ENCODE results near the gene AMH.

Gene AMH

DNA sequence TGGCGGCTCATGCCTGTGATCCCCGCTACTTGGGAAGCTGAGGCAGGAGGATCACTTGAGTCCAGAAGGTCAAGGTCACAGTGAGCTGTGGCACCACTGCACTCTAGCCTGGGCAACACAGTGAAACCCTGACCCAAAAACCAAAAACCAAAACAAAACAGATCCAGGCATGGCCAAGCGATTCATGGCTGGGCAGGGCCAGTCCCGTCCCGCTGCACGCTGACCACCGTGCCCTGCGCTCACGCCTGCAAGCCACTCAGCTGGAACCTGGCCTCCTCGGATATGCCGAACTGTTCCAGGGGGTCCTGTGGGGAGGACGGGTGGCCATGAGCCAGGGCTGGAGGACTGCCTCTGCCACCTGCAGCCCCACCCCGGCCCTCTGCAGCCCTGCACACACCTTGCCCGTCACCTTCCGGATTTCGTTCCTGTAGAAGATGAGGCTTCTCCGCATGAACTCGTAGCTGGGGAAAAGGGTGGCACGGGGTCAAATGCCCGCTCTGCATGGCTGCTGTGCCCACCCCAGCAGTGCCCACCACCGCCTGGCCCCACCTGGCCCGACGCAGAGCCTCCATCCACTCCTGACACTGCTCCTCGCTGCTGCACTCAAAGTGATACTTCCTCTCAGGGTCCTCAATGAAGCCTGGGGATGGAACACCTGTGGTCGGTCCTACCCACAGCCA is 15.4 kb upstream of the AMH start:
- no peak for DNase-seq (ENCODE audit: insufficient read length, low spot score)
- no peak for FAIRE-seq

DNA sequence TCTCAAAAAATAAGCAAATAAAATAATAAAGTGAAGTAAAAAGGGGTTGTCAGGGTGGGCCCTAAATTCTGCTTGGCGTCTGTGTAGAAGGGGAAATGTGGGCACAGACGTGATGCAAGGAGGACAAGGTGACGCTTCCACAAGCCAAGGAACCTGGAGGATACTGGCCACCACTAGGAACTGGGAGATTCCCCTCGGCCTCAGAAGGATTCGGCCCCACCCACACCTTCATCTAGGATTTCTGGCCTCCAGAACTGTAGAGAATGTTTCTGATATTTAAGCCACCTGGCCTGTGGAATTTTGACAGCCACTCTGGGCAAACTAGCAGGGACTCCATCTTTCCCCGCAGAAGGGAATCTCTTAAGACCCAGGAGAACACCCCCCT is 14.1 kb upstream of the AMH start:
- FAIRE-seq (no peak), DNase-seq (ENCODE audit: insufficient read length, low spot score) (no peak)

DNA sequence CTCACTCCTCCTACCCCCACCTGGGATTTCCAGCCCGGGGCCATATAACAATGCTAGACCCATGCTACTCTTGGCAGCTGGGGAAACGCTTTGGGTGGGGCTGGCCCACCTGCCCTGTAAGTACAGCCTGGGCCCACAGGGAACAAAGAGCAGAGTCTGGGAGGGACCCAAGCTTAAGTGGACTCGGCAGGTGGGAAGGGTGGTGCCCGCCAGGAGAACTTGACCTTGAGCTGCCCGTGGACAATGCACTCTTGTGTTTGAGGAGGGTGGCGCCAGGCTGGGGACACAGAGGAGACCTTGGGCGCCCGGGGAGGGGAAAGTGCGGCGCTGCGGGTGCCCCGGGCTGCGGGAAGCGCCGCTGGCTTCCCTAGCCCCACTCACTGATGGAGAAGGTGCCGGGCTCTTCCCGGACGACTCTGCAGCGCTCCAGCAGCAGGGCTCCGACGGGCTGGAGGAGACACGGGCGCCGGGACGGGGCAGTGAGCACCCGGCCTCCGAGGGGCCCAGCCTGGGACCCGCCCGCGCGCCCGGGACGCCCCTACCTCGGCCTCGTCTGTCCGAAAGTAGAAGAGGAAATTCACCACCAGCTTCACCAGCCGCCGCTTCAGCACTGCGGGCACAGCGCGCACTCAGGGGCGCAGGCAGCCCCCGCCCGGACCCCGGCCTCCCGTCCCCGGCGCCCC is 13.6 kb upstream of the AMH start:
- DNase-seq (ENCODE audit: insufficient read length, low spot score) (no peak), FAIRE-seq (peak; percentile 47)

DNA sequence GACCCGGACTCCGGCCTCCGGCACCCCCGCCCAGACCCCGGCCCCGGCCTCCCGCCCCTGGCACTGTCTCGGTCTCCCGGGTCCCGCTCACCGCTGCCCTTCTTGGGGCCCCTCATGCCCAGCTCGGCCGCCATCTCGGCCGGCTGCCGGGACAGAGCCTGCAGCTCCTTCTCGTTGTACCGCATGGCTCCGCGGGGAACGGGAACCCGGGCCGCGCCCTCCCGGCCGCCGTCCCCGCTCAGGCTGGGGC is 13.1 kb upstream of the AMH start:
- no peak for FAIRE-seq
- DNase-seq (ENCODE audit: insufficient read length, low spot score) = no peak

GRCh38 chr19:2236314-2237050 is 12.6 kb upstream of the AMH start, which contains the start of the genes PLEKHJ1 and SF3A2:
Gene PLEKHJ1, minus strand, starts transcription at chr19:2236329. Its CDS starts 81 bp downstream, at chr19:2236248.
Gene SF3A2, plus strand, starts transcription at chr19:2236824. Its CDS starts 6,595 bp downstream, at chr19:2243419.
- DNase-seq (ENCODE audit: insufficient read length, low spot score) (peak; percentile 99), FAIRE-seq (peak; percentile 95)

DNA sequence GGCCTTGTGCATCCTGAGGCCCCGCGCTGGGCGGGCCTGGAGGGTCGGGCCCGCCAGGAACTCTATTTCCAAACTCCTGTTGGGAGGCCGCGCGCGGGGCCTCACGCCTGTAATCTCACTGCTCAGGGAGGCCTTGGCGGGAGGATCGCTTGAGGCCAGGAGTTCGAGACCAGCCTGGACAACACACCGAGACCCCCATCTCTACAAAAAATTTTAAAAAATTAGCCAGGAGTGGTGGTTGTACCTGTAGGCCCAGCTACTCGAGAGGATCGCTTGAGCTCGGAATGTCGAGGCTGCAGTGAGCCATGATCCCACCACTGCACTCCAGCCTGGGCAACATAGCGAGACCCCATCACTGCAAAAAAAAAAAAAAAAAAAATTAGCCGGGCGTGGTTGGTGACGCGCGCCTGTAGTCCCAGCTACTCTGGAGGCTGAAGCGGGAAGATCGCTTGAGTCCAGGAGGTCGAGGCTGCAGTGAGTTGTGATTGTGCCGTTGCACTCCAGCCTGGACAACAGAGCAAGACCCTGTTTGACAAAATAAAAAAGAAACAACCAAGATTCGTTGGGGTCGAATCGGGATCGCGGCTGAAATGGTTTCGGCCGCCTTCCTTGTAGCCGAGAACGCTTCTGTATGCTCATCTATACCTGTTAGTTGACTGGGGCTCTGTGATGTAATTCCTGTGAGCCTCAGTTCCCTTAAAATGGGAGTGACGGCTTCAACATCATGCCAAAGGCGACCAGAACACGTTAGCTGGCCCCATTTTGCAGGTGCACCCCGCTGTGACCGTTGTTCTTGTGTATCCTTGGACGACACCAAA is 11.9 kb upstream of the AMH start:
- DNase-seq (ENCODE audit: insufficient read length, low spot score) = no peak
- FAIRE-seq = no peak

DNA sequence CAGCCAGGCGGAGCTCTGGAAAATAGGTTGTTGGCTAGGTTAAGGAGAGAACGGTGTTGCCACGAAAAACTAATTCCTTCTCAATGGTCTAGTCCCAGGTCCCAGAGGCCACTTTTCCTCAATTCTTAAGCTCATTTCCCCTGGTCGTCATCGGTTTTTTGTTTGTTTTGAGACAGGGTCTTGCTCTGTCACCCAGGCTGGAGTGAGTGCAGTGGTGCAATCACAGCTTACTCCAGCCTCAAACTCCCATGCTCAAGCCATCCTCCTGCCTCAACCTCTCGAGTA is 11.3 kb upstream of the AMH start:
- no peak for FAIRE-seq

GRCh38 chr19:2239173-2239572 is 9.9 kb upstream of the AMH start:
- FAIRE-seq = no peak
- no peak for DNase-seq (ENCODE audit: insufficient read length, low spot score)

More for the DNA sequence above, 11.3 kb upstream of the AMH start:
- no peak for DNase-seq (ENCODE audit: insufficient read length, low spot score)

GRCh38 chr19:2239771-2240770 is 9.1 kb upstream of the AMH start:
- DNase-seq (ENCODE audit: insufficient read length, low spot score) = no peak
- FAIRE-seq = peak; percentile 4

DNA sequence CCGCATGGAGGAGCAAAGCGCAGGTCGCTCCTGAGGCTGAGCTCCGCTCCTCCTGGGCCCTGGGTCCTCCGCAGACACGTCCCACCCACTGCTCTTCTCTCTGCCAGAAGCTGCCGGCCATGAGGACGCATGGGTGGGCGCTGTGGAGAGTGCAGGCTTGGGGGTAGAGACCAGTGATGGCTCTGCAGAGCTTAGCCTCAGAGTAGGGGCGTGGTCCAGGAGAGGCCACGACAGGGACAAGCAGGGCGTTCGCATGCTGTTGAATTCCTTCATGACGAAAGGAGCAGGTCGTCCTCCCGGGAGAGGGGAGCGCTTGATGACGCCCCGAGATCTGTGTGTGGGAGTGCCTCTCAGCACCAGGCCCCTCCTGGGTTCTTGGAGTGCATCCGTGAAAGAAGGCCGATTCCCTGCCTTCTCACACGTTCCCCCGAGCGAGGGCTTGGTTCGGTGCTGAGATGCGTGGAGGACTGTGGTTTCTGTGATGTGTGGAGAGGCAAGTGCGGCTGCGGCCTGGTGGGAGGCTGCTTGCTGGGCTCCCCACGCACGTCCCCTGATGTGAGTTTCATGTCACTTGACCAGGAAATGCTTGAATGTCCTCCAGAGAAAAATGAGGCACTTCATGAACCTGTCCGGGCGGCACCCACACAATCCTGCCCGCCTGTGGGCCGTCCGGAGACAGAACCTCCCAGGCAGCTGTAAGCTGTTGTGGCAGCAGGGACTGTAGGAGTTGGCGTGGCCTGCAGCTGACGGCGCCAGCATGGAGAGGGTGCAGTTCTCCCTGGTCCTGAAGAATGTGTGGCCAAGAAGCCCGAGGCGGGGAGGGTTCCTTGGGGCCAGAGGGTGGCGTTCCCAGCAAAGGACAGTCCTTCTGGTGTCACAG is 8.0 kb upstream of the AMH start:
- no peak for FAIRE-seq
- no peak for DNase-seq (ENCODE audit: insufficient read length, low spot score)

- FAIRE-seq = no peak
- DNase-seq (ENCODE audit: insufficient read length, low spot score) = no peak
These were observed 7.0 kb upstream of the AMH start for GRCh38 chr19:2242092-2242537.

GRCh38 chr19:2242816-2243215 is 6.3 kb upstream of the AMH start:
- no peak for FAIRE-seq
- no peak for DNase-seq (ENCODE audit: insufficient read length, low spot score)

DNA sequence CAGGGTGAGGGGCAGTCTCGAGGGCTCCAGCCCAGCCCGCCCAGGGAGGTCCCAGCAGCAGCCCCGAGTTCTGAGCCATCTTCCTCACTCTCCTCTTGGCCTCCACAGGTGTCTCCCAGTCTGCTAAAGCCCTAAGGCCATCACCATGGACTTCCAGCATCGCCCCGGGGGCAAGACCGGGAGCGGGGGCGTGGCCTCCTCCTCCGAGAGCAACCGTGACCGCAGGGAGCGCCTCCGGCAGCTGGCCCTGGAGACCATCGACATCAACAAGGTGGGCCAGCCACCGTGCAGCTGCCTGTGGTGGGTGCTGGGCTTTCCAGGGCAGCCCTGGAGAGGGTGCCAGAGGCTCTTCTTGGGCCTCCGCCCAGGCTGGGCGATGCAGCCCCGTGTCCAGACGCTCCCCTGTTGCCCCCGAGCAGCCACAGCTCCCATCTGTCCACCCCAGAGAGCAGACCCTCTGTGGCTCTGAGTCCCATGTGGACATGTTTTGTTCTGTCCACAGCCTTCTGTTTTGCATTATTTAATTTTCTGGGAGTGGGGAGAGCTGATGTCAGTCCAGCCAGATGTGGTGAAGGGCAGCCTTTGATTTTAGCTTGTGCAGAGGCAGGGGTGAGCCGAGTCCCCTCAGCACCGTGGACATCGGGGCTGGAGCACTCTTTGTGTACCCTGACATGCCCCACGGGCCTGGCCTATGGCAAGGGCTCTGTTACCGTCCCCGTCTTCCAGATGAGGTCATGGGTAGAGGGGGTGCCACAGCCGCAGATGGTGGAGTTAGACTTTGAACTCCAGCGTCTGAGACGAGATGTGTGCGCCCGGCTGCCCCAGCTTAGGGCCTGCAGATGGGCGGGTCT is 5.6 kb upstream of the AMH start:
- no peak for FAIRE-seq

DNA sequence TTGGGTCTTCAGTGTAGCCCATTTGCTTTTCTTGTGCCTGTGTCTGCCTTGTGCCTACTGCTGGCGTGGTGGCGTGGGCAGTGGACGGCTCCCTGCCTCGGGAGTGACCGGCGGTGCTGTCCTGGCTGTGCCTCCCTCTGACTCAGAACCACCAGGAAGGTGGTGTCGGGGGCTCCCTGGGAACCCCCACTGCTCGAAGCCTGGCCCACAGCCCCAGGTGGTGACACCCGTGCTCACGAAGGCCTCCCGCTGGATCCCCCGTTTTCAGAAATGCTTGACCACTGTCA is 5.1 kb upstream of the AMH start:
- FAIRE-seq = no peak
- DNase-seq (ENCODE audit: insufficient read length, low spot score) = no peak

More for the DNA sequence above, 5.6 kb upstream of the AMH start:
- no peak for DNase-seq (ENCODE audit: insufficient read length, low spot score)

GRCh38 chr19:2244486-2244885 is 4.6 kb upstream of the AMH start:
- FAIRE-seq = no peak

DNA sequence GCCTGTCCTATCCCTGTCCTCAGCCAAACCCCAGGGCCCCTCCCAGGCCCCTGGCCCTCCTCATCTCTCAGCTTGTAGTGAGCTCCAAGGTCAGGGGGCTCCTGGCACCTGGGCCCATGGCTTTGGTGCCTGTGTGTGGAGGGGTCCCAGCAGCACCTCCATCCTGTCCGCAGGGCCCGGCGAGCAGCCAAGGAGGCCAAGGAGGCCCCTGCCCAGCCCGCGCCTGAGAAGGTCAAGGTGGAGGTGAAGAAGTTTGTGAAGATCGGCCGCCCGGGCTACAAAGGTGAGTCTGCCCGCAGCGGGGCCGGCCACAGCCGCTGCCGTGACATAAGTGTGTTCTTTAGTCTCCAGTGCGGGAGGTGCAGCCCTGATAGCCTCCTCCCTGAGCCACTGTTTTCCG is 3.9 kb upstream of the AMH start:
- FAIRE-seq (no peak), DNase-seq (ENCODE audit: insufficient read length, low spot score) (no peak)

More at GRCh38 chr19:2244486-2244885, 4.6 kb upstream of the AMH start:
- no peak for DNase-seq (ENCODE audit: insufficient read length, low spot score)

DNA sequence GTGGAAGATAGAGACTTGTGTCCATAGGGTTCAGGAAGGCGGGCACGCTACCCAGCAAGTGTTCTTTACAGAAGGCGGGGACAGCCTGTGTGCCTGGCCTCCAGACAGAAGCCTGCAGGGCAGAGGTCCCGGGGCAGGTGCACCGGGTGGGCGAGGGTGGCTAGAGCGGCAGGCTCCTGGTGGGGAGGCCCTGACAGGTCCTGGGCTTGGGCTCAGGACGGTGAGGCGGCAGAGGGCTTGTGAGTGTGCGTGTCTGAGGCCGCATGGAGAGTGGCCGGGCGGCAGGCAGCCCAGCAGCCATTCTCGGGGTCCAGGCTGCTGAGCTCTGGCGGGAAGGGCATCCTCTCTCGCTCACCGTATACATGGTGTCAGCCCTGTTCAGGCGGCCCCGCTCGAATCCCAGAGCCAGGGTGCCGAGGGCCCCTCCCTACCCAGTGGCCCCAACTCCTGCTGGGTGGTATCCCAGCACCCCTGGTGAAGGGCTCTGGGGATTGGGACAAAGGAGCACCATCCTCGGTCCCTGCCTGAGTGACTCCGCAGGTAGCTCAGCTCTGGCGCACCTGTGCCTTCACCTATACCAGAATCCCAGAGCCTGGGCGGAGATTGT is 3.0 kb upstream of the AMH start:
- FAIRE-seq (no peak), DNase-seq (ENCODE audit: insufficient read length, low spot score) (no peak)

DNA sequence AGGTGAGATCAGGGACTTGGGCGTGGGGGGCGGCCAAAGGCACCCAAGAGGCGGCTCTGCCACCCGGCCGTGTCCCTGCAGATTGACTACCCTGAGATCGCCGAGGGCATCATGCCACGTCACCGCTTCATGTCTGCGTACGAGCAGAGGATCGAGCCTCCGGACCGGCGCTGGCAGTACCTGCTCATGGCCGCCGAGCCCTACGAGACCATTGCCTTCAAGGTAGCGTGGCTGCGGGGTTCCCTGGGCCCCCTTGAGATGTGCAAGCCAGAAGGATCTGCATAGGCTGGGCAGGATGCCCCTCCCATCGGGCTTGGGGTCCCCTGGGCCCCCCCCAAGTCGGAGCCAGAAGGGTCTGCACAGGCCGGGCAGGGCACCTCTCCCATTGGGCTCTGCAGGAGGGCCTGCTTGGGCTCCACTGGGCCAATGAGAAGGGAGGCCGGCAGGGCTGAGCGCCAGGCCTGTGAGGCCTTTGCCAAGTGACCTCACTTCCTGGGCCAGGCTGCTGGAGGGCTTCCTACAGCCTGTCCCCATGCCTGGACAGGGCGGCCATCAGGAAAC is 2.2 kb upstream of the AMH start:
- DNase-seq (ENCODE audit: insufficient read length, low spot score) (no peak), FAIRE-seq (no peak)
